GM19025 (cell line): ENCODE results near the gene FGF8.

ENCODE experiments used
- ATAC-seq: cut with Tn5 transposase; IDR thresholded peaks from one replicate; pipeline ENCODE4 v1.9.1; 2021; ENCODE audit warnings: mild to moderate bottlenecking, low read depth, moderate library complexity; ENCODE audit not compliant: unreplicated experiment

Gene FGF8

GRCh38 chr10:101744267-101744666 lies 31.6 kb downstream of the FGF8 start:
- ATAC-seq = no peak

DNA sequence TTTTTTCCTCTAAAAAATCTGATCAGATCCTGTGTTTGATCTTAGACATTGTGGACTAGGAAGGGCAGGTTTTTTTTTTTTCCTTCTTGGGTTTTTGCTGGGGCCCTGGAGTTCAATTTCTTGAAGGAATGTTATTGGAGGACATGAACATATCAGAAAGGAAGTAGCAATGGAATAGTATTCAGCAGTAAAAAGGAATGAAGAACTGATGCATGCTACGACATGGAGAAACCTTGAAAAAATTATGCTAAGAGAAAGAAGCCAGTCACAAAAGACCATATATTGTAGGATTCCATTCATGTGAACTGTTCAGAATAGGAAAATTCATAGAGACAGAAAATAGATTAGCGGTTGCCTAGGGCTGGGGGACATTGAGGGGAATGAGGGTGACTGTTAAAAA lies 34.0 kb downstream of the FGF8 start:
- ATAC-seq = no peak

GRCh38 chr10:101736666-101737065 lies 39.2 kb downstream of the FGF8 start:
- ATAC-seq = no peak

- ATAC-seq = no peak
These were observed 43.8 kb downstream of the FGF8 start for GRCh38 chr10:101732096-101732495.

DNA sequence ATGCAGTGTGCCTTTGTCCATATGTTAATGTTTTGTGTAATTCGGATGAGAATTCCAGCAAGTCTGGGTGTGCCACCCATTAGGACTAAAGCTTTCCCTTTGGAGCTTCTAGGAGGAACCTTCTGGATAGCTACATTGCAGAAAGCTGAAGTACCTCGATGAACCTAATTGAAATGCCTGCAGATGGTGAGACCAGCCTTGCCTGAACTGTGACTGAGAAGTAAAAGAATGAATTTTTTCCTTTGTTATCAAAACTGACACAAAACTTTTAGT lies 49.9 kb downstream of the FGF8 start:
- no peak for ATAC-seq

- ATAC-seq = no peak
These were observed 50.4 kb downstream of the FGF8 start for GRCh38 chr10:101725296-101726114.

DNA sequence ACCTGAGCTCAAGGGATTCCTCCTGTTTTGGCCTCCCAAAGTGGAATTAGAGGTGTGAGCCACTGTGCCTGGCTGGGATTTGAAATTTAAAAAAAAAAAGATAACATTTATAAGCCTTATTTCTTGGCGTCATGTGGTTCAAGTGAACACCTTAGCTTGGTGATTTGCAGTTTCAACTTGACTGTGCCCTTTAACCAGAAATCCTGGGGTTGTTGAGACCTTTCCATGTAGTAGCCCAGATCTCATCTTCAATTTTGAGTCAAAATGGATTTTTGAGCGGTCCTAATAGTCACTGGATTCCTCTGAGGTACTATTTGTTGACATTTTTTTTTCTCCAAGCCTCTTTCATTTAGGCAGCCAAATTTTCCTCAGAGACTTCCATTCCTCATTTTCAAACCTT lies 51.5 kb downstream of the FGF8 start:
- ATAC-seq = no peak

DNA sequence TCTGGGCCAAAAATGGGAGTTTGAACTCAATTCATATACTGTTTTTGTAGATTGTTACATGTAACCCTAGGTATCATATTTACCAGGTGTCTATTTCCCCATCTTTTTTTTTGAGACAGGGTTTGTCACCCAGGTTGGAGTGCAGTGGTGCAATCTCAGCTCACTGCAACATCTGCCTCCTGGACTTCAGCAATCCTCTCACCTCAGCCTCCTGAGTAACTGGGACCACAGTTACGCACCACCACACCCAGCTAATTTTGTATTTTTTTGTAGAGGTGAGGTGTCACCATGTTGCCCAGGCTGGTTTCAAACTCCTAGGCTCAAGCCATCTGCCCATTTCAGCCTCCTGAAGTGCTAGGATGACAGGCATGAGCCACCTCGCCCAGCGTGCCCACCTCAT lies 52.7 kb downstream of the FGF8 start:
- no peak for ATAC-seq

DNA sequence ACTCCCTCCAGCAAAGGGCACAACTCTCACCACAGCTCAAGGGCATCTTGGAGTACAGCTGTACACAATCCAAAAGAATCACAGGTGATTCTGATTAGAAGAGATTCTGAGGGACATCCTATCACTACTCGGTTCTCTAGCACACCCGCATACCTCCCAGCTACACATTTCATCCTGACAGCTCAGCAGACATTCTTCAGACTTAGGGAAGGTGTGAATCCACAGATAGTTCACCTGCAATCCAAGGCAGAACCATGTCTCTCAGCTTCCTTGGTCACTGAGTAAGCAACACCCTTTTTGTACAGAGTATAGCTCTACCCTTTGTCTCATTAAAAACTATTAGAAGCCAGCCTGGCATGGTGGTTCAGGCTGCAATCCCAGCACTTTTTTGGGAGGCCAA lies 54.1 kb downstream of the FGF8 start:
- no peak for ATAC-seq

DNA sequence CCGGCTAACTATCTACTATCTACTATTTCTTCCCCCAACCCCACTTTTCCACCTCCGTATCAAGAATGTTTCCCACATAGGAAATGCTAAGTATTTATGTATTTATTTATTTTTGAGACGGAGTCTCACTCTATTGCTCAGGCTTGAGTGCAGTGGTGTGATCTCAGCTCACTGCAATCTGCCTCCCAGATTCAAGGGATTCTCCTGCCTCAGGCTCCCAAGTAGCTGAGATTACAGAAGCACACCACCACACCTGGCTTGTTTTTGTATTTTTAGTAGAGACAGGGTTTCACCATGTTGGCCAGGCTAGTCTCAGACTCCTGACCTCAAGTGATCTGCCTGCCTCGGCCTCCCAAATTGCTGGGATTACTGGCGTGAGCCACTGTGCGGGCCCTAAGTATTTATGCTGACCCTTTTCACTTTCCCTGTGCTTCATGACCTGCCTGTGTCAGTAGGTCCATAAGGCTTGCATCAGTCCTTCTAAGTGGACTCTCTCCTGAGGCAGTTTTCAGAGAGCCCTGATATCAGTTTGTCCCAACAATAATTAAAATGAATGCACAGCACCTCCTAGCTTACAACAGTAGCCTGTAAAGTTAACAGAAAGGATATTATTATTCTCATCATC lies 55.2 kb downstream of the FGF8 start:
- no peak for ATAC-seq
